Mesendoderm (in vitro differentiated cells): ENCODE data around the gene ENSA.
"Not testable (repeated sequence)": the region's sequence is repeated elsewhere in the genome, so short reads cannot be mapped to it uniquely, and the experiment has no call there.

Experiments
- DNase-seq: peaks from one replicate; pipeline ENCODE4 v3.0.0; 2013
- H2AK5ac ChIP-seq: 2 replicates; pipeline ENCODE4 v1.6.1; 2013; ENCODE audit warnings: low read length, inconsistent platforms
- H2BK120ac ChIP-seq: 2 replicates; pipeline ENCODE4 v1.6.1; 2013; ENCODE audit warnings: low read depth, mild to moderate bottlenecking, low read length, moderate library complexity, mixed read lengths
- H2BK15ac ChIP-seq: replicated peaks from 2 replicates; pipeline ENCODE4 v1.6.1; 2013; ENCODE audit warnings: low read depth, mild to moderate bottlenecking, moderate library complexity
- H2BK5ac ChIP-seq: 2 replicates; pipeline ENCODE4 v1.6.1; 2013; ENCODE audit warnings: low read length, inconsistent platforms
- H3K18ac ChIP-seq: 2 replicates; pipeline ENCODE4 v1.6.1; 2013; ENCODE audit warnings: mild to moderate bottlenecking, low read length, mixed read lengths
- H3K23ac ChIP-seq: one replicate; pipeline ENCODE4 v1.6.1; 2013; ENCODE audit warnings: low read length
- H3K27ac ChIP-seq: 2 replicates; pipeline ENCODE4 v1.5.1; 2013; ENCODE audit warnings: low read depth, mild to moderate bottlenecking, inconsistent platforms, low read length, moderate library complexity
- H3K27me3 ChIP-seq: 2 replicates; pipeline ENCODE4 v1.6.1; 2013; ENCODE audit warnings: low read length, control low read depth, mild to moderate bottlenecking, inconsistent platforms; ENCODE audit not compliant: insufficient read depth, poor library complexity
- H3K36me3 ChIP-seq: 2 replicates; pipeline ENCODE4 v1.6.1; 2013; ENCODE audit warnings: low read length, inconsistent platforms; ENCODE audit not compliant: control insufficient read depth, insufficient read depth
- H3K4ac ChIP-seq: one replicate; pipeline ENCODE4 v1.6.1; 2013; ENCODE audit warnings: low read depth, mild to moderate bottlenecking, low read length, moderate library complexity
- H3K4me1 ChIP-seq: 2 replicates; pipeline ENCODE4 v1.6.1; 2013; ENCODE audit warnings: low read depth, low read length, inconsistent platforms; ENCODE audit not compliant: control insufficient read depth
- H3K4me2 ChIP-seq: 2 replicates; pipeline ENCODE4 v1.6.1; 2013; ENCODE audit warnings: low read length
- H3K4me3 ChIP-seq: 2 replicates; pipeline ENCODE4 v1.5.1; 2013; ENCODE audit warnings: mild to moderate bottlenecking, low read length
- H3K56ac ChIP-seq: one replicate; pipeline ENCODE4 v1.6.1; 2013; ENCODE audit warnings: low read length
- H3K79me1 ChIP-seq: 2 replicates; pipeline ENCODE4 v1.6.1; 2013; ENCODE audit warnings: low read length, inconsistent platforms
- H3K79me2 ChIP-seq: 2 replicates; pipeline ENCODE4 v1.6.1; 2013; ENCODE audit warnings: mild to moderate bottlenecking, low read length; ENCODE audit not compliant: control insufficient read depth, insufficient read depth
- H3K9ac ChIP-seq: 2 replicates; pipeline ENCODE4 v1.6.1; 2013; ENCODE audit warnings: low read length, inconsistent platforms
- H4K5ac ChIP-seq: one replicate; pipeline ENCODE4 v1.6.1; 2013; ENCODE audit warnings: low read length
- H4K8ac ChIP-seq: one replicate; pipeline ENCODE4 v1.6.1; 2013; ENCODE audit warnings: low read depth, mild to moderate bottlenecking, control low read depth, low read length, moderate library complexity
- WGBS: extraction: QIAGEN DNeasy Blood & Tissue Kit; methylation state at CpG from one replicate; pipeline ENCODE4 v1.1.7; 2013; ENCODE audit warnings: low lambda C conversion rate, missing lambda C conversion rate; ENCODE audit not compliant: insufficient coverage; ENCODE audit errors: extremely low coverage; 5-methylcytosine and 5-hydroxymethylcytosine counted together

ENSA gene

DNA sequence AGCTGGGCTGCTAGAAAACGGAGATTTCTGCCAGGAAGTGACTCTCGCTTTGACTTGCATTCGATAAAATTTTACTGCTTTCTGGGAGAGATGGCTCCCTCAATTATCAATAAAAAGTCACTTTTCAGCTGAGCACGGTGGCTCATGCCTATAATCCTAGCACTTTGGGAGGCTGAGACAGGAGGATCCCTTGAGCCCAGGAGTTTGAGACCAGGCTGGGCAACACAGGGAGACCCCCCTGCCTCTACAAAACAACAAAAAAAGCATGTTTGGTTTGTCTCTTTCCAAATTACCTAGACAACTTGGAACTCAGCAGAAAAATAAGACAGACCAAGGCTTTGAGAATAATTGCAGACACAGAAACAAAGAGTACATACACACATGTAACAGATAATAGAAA, 12.9 kb upstream of the ENSA start:
- Histone ChIP-seq H2BK15ac (no peak overlapping the region), H3K23ac (peak overlapping the region; percentile 48), H3K79me1 (no peaks in the 10 kb centered on the region), H3K4me3 (no peak overlapping the region), H3K9ac (peak overlapping the region; percentile 72), H3K27ac (peak overlapping the region; percentile 91), H2BK120ac (peak overlapping the region; percentile 96), H2AK5ac (no peak overlapping the region), H3K79me2 (no peaks in the 10 kb centered on the region), H3K4ac (peak overlapping the region; percentile 97), H4K8ac (peak overlapping the region; percentile 98), H3K4me2 (no peak overlapping the region), H3K4me1 (peaks cover 4% of the 10 kb centered on the region), H3K18ac (peak overlapping the region; percentile 98), H3K27me3 (no peaks in the 10 kb centered on the region), H4K5ac (peak overlapping the region; percentile 78), H3K36me3 (no peaks in the 10 kb centered on the region), H2BK5ac (peak overlapping the region; percentile 90), H3K56ac (peak overlapping the region; percentile 85)
- no CpG with 5 or more reads among the region's 4 CpGs for WGBS
- peak; percentile 28 for DNase-seq

DNA sequence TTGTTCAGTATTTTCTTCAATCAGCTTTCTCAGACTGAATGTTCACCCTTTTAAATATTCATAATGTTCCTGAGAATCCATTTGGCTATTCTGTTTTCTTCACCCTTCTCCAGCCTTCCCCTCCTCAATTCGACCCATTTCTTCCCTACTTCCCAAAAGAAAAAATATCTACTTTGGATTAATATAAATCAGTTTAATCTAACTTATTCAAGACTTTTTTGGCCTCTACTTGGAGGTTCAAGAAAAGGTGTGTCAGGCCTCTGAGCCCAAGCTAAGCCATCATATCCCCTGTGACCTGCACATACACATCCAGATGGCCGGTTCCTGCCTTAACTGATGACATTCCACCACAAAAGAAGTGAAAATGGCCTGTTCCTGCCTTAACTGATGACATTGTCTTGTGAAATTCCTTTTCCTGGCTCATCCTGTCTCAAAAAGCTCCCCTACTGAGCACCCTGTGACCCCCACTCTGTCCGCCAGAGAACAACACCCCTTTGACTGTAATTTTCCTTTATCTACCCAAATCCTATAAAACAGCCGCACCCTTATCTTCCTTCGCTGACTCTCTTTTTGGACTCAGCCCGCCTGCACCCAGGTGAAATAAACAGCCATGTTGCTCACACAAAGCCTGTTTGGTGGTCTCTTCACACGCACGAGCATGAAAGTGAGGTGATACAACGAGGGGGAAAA, 11.9 kb upstream of the ENSA start:
- Histone ChIP-seq H3K4ac (peak overlapping the region; percentile 100), H3K18ac (peak overlapping the region; percentile 99), H3K27ac (peak overlapping the region; percentile 99), H2BK120ac (peak overlapping the region; percentile 99), H3K9ac (peak overlapping the region; percentile 22), H2BK5ac (peak overlapping the region; percentile 99), H4K8ac (peak overlapping the region; percentile 67), H3K56ac (peak overlapping the region; percentile 89), H2AK5ac (peak overlapping the region; percentile 95)
- WGBS: no CpG with 5 or more reads among the region's 9 CpGs
- not testable (repeated sequence) for H2BK15ac ChIP-seq, H3K4me1 ChIP-seq, H3K36me3 ChIP-seq, H3K79me2 ChIP-seq, H3K4me2 ChIP-seq, H4K5ac ChIP-seq, H3K4me3 ChIP-seq, H3K27me3 ChIP-seq, H3K79me1 ChIP-seq, H3K23ac ChIP-seq
- peak; percentile 92 for DNase-seq

DNA sequence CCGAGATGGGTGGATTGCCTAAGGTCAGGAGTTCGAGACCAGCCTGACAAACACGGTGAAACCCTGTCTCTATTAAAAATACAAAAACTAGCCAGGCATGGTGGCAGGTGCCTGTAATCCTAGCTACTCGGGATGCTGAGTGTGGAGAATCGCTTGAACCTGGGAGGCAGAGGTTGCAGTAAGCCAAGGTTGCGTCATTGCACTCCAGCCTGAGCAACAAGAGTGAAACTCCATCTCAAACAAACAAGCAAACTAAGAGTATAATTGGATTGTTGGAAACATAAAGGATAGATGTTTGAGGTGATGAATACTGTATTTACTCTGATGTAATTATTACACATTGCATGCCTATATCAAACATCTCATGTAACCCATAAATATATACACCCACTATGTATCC, 9.0 kb upstream of the ENSA start:
- H3K79me2 ChIP-seq, H3K18ac ChIP-seq, H3K9ac ChIP-seq, H3K4me2 ChIP-seq, H2BK15ac ChIP-seq, H3K4me1 ChIP-seq, H4K5ac ChIP-seq, H3K36me3 ChIP-seq, H2AK5ac ChIP-seq, H3K27ac ChIP-seq, DNase-seq, H3K4me3 ChIP-seq, H3K79me1 ChIP-seq, H3K23ac ChIP-seq, H2BK5ac ChIP-seq, H3K56ac ChIP-seq, H3K27me3 ChIP-seq: not testable (repeated sequence)
- H2BK120ac ChIP-seq: peak overlapping the region; percentile 45
- WGBS: no CpG with 5 or more reads among the region's 6 CpGs
- H3K4ac ChIP-seq: peak overlapping the region; percentile 31
- peak overlapping the region; percentile 76 for H4K8ac ChIP-seq

DNA sequence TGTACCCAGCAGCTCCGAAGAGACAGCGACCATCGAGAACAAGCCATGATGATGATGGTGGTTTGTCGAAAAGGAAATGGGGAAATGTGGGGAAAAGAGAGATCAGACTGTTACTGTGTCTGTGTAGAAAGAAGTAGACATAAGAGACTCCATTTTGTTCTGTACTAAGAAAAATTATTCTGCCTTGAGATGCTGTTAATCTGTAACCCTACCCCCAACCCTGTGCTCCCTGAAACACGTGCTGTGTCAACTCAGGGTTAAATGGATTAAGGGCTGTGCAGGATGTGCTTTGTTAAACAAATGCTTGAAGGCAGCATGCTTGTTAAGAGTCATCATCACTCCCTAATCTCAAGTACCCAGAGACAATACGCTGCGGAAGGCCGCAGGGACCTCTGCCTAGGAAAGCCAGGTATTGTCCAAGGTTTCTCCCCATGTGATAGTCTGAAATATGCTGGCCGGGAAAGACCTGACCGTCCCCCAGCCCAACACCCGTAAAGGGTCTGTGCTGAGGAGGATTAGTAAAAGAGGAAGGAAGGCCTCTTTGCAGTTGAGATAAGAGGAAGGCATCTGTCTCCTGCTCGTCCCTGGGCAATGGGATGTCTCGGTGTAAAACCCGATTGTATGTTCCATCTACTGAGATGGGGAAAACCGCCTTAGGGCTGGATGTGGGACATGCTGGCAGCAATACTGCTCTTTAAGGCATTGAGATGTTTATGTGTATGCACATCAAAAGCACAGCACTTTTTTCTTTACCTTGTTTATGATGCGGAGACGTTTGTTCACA, 5.6 kb upstream of the ENSA start:
- Histone ChIP-seq H3K4ac (peak overlapping the region; percentile 98), H3K56ac (peak overlapping the region; percentile 79), H3K27ac (peak overlapping the region; percentile 91), H2BK5ac (peak overlapping the region; percentile 96), H3K9ac (peak overlapping the region; percentile 37), H3K18ac (peak overlapping the region; percentile 100), H2BK120ac (peak overlapping the region; percentile 100)
- DNase-seq: peak; percentile 91
- not testable (repeated sequence) for H3K4me2 ChIP-seq, H3K27me3 ChIP-seq, H3K79me2 ChIP-seq, H4K5ac ChIP-seq, H3K36me3 ChIP-seq, H3K4me1 ChIP-seq, H2BK15ac ChIP-seq, H2AK5ac ChIP-seq, H3K23ac ChIP-seq, H4K8ac ChIP-seq, H3K4me3 ChIP-seq, H3K79me1 ChIP-seq
- WGBS: no CpG with 5 or more reads among the region's 17 CpGs

DNA sequence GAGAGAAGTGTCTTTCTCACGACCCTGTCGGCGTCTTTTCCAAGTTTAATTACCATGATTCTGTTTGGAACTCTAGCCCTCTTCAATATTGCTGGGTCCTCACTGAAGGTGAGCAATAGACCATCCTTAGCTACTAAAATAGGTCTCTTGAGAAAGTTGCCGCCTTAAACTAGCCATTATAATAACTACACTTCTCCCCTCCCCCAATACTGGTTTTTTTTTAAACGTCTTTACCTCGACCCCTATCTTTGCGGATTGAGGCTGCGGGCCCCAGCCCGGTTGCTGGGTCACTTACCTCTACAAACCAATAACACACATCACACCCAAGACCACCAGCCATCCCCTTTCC, 672 bp downstream of the ENSA start:
- WGBS: no CpG with 5 or more reads among the region's 9 CpGs
- Histone ChIP-seq H3K79me1 (peaks cover 11% of the 10 kb centered on the region), H3K23ac (no peak overlapping the region), H3K9ac (peak overlapping the region; percentile 90), H3K79me2 (peaks cover 29% of the 10 kb centered on the region), H3K36me3 (peaks cover 8% of the 10 kb centered on the region), H3K4me3 (peak overlapping the region; percentile 84), H2AK5ac (no peak overlapping the region), H3K4ac (peak overlapping the region; percentile 10), H2BK15ac (no peak overlapping the region), H3K4me2 (peak overlapping the region; percentile 95), H3K4me1 (peaks cover 1% of the 10 kb centered on the region), H3K56ac (peak overlapping the region; percentile 88), H4K5ac (no peak overlapping the region), H3K27ac (peak overlapping the region; percentile 19), H3K27me3 (no peaks in the 10 kb centered on the region), H2BK120ac (no peak overlapping the region), H4K8ac (no peak overlapping the region), H3K18ac (no peak overlapping the region), H2BK5ac (peak overlapping the region; percentile 57)
- DNase-seq: no peak
